GM20000 (cell line): ENCODE results near the gene TNFAIP8L3.

Experiments used
- DNase-seq: peaks from one replicate; pipeline ENCODE4 v3.0.0; 2012; ENCODE audit warnings: low spot score
- TF ChIP-seq, protein P1 (sequence below): IDR thresholded peaks from 2 replicates; pipeline ENCODE4 v1.5.1; 2012; ENCODE audit warnings: mild to moderate bottlenecking, control low read depth; ENCODE audit errors: extremely low read depth, missing control alignments

The TNFAIP8L3 gene

DNA sequence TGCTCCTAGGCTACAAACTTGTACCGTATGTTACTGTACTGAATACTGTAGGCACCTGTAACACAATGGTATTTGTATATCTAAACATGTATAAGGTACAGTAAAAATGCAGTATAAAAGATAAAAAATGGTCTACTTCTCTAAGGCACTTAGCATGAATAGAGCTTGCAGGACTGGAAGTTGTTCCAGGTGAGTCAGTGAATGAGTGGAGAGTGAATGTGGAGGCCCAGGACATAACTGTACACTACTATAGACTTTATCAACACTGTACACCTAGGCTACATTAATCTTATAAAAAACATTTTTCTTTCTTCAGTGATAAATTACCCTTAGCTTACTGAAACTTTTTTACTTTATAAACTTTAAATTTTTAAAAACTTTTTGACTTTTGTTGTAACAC, 12.5 kb downstream of the TNFAIP8L3 start:
- TF ChIP-seq, protein P1, sequence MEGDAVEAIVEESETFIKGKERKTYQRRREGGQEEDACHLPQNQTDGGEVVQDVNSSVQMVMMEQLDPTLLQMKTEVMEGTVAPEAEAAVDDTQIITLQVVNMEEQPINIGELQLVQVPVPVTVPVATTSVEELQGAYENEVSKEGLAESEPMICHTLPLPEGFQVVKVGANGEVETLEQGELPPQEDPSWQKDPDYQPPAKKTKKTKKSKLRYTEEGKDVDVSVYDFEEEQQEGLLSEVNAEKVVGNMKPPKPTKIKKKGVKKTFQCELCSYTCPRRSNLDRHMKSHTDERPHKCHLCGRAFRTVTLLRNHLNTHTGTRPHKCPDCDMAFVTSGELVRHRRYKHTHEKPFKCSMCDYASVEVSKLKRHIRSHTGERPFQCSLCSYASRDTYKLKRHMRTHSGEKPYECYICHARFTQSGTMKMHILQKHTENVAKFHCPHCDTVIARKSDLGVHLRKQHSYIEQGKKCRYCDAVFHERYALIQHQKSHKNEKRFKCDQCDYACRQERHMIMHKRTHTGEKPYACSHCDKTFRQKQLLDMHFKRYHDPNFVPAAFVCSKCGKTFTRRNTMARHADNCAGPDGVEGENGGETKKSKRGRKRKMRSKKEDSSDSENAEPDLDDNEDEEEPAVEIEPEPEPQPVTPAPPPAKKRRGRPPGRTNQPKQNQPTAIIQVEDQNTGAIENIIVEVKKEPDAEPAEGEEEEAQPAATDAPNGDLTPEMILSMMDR: no peak
- DNase-seq: no peak

DNA sequence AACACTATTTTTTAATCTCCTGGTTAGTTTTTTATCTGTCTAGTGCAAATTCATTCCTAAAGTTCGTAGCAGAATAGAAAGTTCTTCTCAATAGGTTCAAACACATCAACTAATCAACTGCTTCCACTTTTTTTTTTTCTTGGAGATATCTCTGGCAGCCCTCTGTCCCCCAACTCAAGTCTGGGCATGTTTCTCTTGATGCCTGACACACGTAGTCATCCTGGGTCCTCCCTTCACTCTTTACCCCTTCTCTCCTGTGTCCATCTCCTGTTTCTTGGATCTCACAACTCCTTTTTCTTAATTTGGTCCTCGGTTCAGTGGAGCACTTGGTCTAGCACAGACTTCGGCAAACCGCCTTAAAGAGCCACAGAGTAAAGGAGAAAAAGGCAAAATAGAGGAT, 14.4 kb downstream of the TNFAIP8L3 start:
- TF ChIP-seq, protein P1: no peak

DNA sequence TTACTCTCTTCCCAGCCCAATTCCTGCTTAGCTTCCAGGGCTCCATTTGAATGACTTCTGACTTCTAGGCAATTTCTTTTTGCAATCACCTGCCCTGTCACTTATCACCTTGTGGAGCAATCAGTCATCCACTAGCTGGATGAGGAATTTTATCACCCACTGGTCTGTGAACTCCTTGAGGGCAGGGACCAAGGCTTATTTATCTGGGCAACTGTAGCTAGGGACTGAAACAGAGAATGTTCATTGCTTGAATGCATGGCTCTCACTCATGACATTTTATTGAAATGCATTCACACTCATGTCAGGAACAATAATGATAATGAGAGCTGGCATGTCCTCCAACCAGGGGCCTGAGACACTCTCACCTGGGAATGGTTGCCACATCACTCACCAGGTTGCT, 15.5 kb downstream of the TNFAIP8L3 start:
- TF ChIP-seq, protein P1: no peak

More for the DNA sequence above, 14.4 kb downstream of the TNFAIP8L3 start:
- DNase-seq: no peak

DNA sequence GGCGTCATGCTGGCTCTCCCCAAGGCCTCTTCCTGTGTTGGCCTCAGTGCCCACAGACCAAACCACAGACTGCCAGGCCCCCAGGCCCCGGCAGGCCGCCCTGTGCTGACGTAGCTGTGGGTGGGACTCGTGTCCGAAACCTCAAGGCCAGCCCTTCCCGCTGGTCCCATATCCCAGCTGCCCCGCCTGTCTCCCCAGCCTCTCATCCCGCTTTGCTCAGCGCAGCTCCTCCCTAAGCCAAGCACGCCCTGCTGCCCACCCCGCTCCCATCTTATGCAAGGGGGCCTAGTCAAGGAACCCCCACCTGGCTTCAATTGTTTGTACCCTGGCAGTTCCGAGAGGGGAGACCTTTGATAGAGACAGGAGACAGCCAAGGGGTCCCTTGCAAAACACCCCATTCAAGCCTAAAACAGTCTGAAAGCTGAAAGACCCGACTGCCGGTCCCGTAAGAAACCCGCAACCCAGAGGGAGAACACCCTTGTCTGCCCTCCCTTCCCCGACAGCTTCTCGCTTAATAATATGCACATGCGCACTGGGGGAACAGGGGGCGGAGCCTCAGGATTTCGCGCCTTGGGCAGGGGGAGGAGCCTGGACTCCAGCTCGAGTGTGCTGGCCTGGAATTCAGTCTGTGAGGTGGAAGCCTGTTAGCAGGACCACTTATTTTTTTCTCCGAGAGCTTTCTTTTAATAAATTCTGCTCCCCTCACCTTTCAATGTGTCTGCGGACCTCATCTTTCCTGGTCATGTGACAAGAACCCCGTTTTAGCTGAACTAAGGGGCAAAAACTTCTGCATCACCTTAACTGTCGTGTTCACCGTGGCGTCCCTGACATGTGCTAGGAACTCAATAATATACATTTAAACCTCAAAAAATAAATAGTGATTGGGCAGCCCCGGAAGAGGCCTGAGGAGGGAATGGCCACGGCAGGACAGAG, 17.2 kb downstream of the TNFAIP8L3 start:
- DNase-seq: peak; percentile 83

More for the DNA sequence above, 15.5 kb downstream of the TNFAIP8L3 start:
- no peak for DNase-seq

DNA sequence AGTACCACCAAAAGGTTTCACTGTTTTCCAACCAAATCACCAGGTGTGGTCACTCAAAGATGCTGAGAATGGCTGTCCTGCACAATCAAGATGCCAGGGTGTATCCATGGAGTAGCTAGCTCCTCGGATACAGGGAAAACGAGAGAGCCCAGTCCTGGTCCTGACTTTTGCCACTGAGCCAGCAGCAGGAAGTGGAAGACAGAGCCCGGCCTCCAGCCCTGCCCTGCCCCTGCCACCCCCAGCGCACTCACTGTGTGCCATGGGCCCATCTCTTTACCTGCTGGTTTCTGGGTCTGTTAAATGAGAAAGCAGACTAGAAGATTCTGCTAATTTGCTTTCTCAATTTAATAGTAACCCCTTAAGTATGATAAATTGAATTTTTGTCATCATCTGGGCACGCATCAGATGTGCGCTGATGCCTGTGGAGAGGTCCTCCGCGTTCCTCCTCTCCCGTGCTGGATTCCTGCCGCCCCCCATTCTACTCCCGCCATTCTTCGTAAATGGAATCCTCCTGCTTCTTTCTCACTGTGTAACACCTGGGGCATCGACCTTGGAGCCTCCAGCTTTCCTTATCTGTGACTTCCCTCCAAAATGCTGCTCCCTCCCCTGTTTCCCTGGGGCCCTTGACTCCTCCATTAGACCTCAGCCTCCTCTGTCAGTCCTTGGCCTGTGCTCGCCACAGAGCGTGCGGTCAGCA, 18.0 kb downstream of the TNFAIP8L3 start:
- DNase-seq: no peak
- TF ChIP-seq, protein P1: no peak

More for the DNA sequence above, 17.2 kb downstream of the TNFAIP8L3 start:
- TF ChIP-seq, protein P1: no peak

DNA sequence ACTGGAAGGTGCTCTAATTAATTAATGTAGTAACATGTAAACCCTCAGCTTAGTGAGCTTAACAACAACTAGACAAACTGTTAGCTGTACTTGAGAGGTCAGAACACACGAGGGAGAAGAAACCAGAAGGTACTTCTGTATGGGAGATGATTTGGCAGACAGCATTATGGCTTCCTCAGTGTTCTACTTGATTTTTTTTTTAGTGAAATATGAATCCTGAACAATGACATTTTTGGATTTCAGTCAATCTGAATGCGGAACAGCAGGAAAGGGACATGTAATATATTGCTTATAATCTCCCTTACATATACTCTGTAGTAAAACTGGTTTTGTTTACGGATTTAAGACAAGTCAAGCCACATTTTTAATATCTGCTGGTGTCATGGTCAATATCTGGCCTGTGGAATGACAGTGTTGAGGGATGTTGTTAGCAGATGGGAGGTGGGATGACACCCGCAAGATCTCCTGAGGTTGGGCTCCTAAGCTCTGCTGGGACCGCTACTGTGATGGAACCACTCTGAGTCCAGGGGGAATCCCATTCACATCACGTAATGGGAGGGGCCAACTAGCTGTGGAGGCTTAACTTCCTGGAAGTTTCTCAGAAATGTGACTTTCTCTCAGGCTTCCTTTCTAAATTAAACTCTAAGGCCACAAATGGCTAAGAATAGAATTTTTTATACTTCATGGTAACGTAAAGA, 18.7 kb downstream of the TNFAIP8L3 start:
- TF ChIP-seq, protein P1: no peak
- DNase-seq: peak; percentile 45
